DND-41 (cell line): ENCODE measurements around the gene CDH16.

ENCODE experiments used
- ATAC-seq: fragments of 200-7000 bp; cut with Tn5 transposase; 3 replicates; pipeline ENCODE4 v1.9.1; 2021; ENCODE audit warnings: low read depth; ENCODE audit not compliant: insufficient read depth
- DNase-seq: peaks from one replicate; pipeline ENCODE4 v3.0.0-alpha.2; 2020
- H2AFZ ChIP-seq: 2 replicates; pipeline ENCODE4 v1.6.0; 2012; ENCODE audit warnings: low read depth, low read length
- H3K27ac ChIP-seq: 2 replicates; pipeline ENCODE4 v1.5.1; 2012; ENCODE audit warnings: low read length, inconsistent platforms
- H3K27me3 ChIP-seq: fragments of 200-600 bp; sonication (generic); 2 replicates; pipeline ENCODE4 v1.6.0; 2012; ENCODE audit warnings: low read length, mild to moderate bottlenecking, inconsistent platforms; ENCODE audit not compliant: insufficient read depth, poor library complexity
- H3K36me3 ChIP-seq: 2 replicates; pipeline ENCODE4 v1.5.1; 2012; ENCODE audit warnings: low read length, inconsistent platforms; ENCODE audit not compliant: insufficient read depth
- H3K4me1 ChIP-seq: 2 replicates; pipeline ENCODE4 v1.5.1; 2012; ENCODE audit warnings: mild to moderate bottlenecking, low read length; ENCODE audit not compliant: insufficient read depth
- H3K4me2 ChIP-seq: 2 replicates; pipeline ENCODE4 v1.6.0; 2012; ENCODE audit warnings: mild to moderate bottlenecking, moderate library complexity, low read length, inconsistent platforms; ENCODE audit not compliant: insufficient read depth
- H3K4me3 ChIP-seq, 2 experiments: fragments of 200-600 bp in 1 of 2; shearing (Covaris generic) in 1 of 2; 2 replicates each; pipeline ENCODE4 v1.5.1; 2012 to 2016; ENCODE audit warnings: inconsistent platforms in 2 of 2, low read length in 2 of 2, mild to moderate bottlenecking in 2 of 2, low read depth in 1 of 2, moderate library complexity in 1 of 2
- H3K79me2 ChIP-seq: 2 replicates; pipeline ENCODE4 v1.6.0; 2012; ENCODE audit warnings: low read length, inconsistent platforms; ENCODE audit not compliant: insufficient read depth
- H3K9ac ChIP-seq: 2 replicates; pipeline ENCODE4 v1.6.0; 2012; ENCODE audit warnings: low read depth, mild to moderate bottlenecking, inconsistent platforms, low read length, moderate library complexity
- H3K9me3 ChIP-seq: 2 replicates; pipeline ENCODE4 v1.5.1; 2012; ENCODE audit warnings: low read length, moderate library complexity, mild to moderate bottlenecking, inconsistent platforms; ENCODE audit not compliant: insufficient read depth, severe bottlenecking
- H4K20me1 ChIP-seq: 2 replicates; pipeline ENCODE4 v1.6.0; 2012; ENCODE audit warnings: low read length; ENCODE audit not compliant: insufficient read depth
- EZH2 ChIP-seq: IDR thresholded peaks from 3 replicates; pipeline ENCODE4 v1.6.1; 2012; ENCODE audit warnings: borderline replicate concordance, low read depth, mild to moderate bottlenecking, moderate library complexity, low read length, inconsistent platforms; ENCODE audit not compliant: severe bottlenecking
- TF ChIP-seq, protein P1 (sequence below): IDR thresholded peaks from 2 replicates; pipeline ENCODE4 v1.5.1; 2012; ENCODE audit warnings: borderline replicate concordance, low read length, moderate library complexity, mild to moderate bottlenecking; ENCODE audit not compliant: poor library complexity, severe bottlenecking; ENCODE audit errors: extremely low read depth

The CDH16 gene

DNA sequence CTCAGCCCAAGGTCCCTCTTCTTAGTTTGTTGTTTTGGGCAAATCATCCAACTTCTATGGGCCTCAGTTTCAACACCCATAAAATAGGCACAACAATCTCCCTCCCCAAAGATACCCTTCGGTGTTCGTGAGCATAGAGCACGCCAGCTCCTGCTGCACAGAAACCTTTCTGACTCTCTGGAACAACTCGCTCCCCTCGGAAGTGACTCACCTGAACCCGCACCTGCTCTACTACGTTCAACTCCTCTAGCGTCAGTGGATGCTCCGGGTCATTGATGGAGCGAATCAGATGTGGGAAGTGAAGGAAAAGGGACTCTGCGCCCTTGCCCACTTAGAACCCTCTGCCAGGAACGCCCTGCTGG, 15.1 kb upstream of the CDH16 start:
- TF ChIP-seq, protein P1, sequence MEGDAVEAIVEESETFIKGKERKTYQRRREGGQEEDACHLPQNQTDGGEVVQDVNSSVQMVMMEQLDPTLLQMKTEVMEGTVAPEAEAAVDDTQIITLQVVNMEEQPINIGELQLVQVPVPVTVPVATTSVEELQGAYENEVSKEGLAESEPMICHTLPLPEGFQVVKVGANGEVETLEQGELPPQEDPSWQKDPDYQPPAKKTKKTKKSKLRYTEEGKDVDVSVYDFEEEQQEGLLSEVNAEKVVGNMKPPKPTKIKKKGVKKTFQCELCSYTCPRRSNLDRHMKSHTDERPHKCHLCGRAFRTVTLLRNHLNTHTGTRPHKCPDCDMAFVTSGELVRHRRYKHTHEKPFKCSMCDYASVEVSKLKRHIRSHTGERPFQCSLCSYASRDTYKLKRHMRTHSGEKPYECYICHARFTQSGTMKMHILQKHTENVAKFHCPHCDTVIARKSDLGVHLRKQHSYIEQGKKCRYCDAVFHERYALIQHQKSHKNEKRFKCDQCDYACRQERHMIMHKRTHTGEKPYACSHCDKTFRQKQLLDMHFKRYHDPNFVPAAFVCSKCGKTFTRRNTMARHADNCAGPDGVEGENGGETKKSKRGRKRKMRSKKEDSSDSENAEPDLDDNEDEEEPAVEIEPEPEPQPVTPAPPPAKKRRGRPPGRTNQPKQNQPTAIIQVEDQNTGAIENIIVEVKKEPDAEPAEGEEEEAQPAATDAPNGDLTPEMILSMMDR = no peak
- TF ChIP-seq EZH2 = no peak
- no peak for DNase-seq

DNA sequence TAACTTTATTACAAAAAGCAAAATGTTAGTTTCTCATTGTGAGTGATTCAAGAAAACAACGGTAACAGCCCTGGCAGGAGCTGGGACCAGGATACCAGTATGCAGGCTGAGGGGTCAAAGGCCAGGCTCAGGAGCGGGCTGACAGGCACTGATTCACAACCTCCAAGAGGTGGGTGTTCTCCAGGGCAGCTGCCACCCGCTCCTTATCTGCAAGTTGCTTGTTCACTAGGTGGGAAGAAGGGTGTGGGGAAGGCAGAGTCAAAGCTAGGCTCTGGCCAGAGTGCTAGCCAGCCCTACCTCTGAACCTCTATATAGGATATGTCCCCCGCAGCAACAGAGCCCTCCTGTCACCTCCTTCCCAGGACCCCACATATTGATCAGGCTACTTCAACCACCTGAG, 13.4 kb upstream of the CDH16 start:
- Histone ChIP-seq H3K79me2 (peaks cover 43% of the 10 kb centered on the region), H3K9me3 (no peaks in the 10 kb centered on the region), H3K27me3 (no peaks in the 10 kb centered on the region), H3K9ac (peak overlapping the region; percentile 98; the same call in 1 of the 2 replicates), H3K4me3 (no peak overlapping the region), H3K4me1 (peaks cover 38% of the 10 kb centered on the region), H3K4me2 (peak overlapping the region; percentile 97), H2AFZ (no peak overlapping the region), H4K20me1 (peaks cover 13% of the 10 kb centered on the region), H3K27ac (no peak overlapping the region), H3K36me3 (peaks cover 12% of the 10 kb centered on the region)
- no peak for ATAC-seq
- no peak for TF ChIP-seq EZH2
- TF ChIP-seq, protein P1 = no peak
- no peak for DNase-seq

More for the DNA sequence above, 15.1 kb upstream of the CDH16 start:
- Histone ChIP-seq H3K4me3 (peak overlapping the region; percentile 96 to 97), H3K27ac (peak overlapping the region; percentile 90), H3K4me2 (peak overlapping the region; percentile 97), H3K27me3 (no peaks in the 10 kb centered on the region), H4K20me1 (peaks cover 13% of the 10 kb centered on the region), H3K9ac (peak overlapping the region; percentile 98), H3K4me1 (peaks cover 38% of the 10 kb centered on the region), H3K36me3 (peaks cover 24% of the 10 kb centered on the region), H2AFZ (peak overlapping the region; percentile 96), H3K9me3 (no peaks in the 10 kb centered on the region), H3K79me2 (peaks cover 49% of the 10 kb centered on the region)
- ATAC-seq = no peak

- Histone ChIP-seq H3K27me3 (no peaks in the 10 kb centered on the region), H3K4me1 (peaks cover 37% of the 10 kb centered on the region), H3K9me3 (no peaks in the 10 kb centered on the region), H3K27ac (no peak overlapping the region), H3K4me3 (no peak overlapping the region), H3K36me3 (peaks cover 11% of the 10 kb centered on the region), H3K4me2 (no peak overlapping the region), H3K79me2 (peaks cover 43% of the 10 kb centered on the region), H3K9ac (no peak overlapping the region), H4K20me1 (peaks cover 13% of the 10 kb centered on the region), H2AFZ (no peak overlapping the region)
- no peak for ATAC-seq
- no peak for DNase-seq
- TF ChIP-seq, protein P1 = no peak
- no peak for TF ChIP-seq EZH2
Measured at GRCh38 chr16:66931665-66932064, 13.0 kb upstream of the CDH16 start.

GRCh38 chr16:66930189-66930588, 11.5 kb upstream of the CDH16 start:
- peaks cover 23% of the 10 kb centered on the region for H3K4me1 ChIP-seq
- DNase-seq (no peak), ATAC-seq (no peak)
- H3K4me2 ChIP-seq = no peak overlapping the region
- no peaks in the 10 kb centered on the region for H3K27me3 ChIP-seq
- H3K36me3 ChIP-seq = peaks cover 11% of the 10 kb centered on the region
- no peak overlapping the region for H2AFZ ChIP-seq
- no peaks in the 10 kb centered on the region for H3K9me3 ChIP-seq
- no peak overlapping the region for H3K9ac ChIP-seq
- no peak overlapping the region for H3K27ac ChIP-seq
- peaks cover 28% of the 10 kb centered on the region for H3K79me2 ChIP-seq
- no peak for TF ChIP-seq EZH2
- TF ChIP-seq, protein P1 = no peak
- no peak overlapping the region for H3K4me3 ChIP-seq
- H4K20me1 ChIP-seq = peaks cover 13% of the 10 kb centered on the region
